HCT116 (cell line): Measurements from ENCODE around the gene SUSD6. TPM values are rescaled to one million over a fixed set of nuclear protein-coding genes. Genes with fewer than 3 reads are reported as not detected.

ENCODE experiments used
- ATAC-seq: fragments of 200-7000 bp; cut with Tn5 transposase; 2 replicates; pipeline ENCODE4 v1.9.1; 2020; ENCODE audit warnings: mild to moderate bottlenecking, moderate library complexity
- BruUV-seq: library from RNA; stranded (reverse); fragments of 400-500 nt; replicated peaks from 2 replicates; lab custom pipeline; 2021; lab: Mats Ljungman, UMichigan
- CTCF ChIA-PET: fragments of 300-600 bp; sonication (Branson Sonifier 250); formaldehyde crosslinking; loops from one replicate; lab custom pipeline; 2021; ENCODE audit warnings: antibody characterized with exemption; lab: Charles Lee
- POLR2A ChIA-PET: fragments of 300-600, 350-600 bp; sonication (Branson Sonifier 250); formaldehyde crosslinking; loops from one replicate; lab custom pipeline; 2021; ENCODE audit warnings: antibody characterized with exemption; lab: Charles Lee
- RAD21 ChIA-PET, 2 experiments: fragments of 300-600 bp; sonication (Branson Sonifier 250); formaldehyde crosslinking; loops; one replicate each; lab custom pipeline; 2023; ENCODE audit warnings: low total read pairs in 2 of 2; ENCODE audit not compliant: uncharacterized antibody in 2 of 2, unreplicated experiment in 2 of 2, low non-redundant PET in 1 of 2; lab: Charles Lee
- DNase-seq: peaks from one replicate; pipeline ENCODE4 v3.0.0-alpha.2; 2010; ENCODE audit warnings: low read depth, low spot score
- H2AFZ ChIP-seq: fragments of 200-600 bp; shearing (Covaris generic), sonication (generic); 2 replicates; pipeline ENCODE4 v1.6.1; 2017; ENCODE audit warnings: low read depth, mixed run types, mixed read lengths, antibody characterized with exemption, low read length; ENCODE audit not compliant: poor library complexity, severe bottlenecking
- H3K27ac ChIP-seq: 2 replicates; pipeline ENCODE4 v1.5.1; 2012; ENCODE audit warnings: low read depth, low read length
- H3K27me3 ChIP-seq: fragments of 200-600 bp; sonication (generic); 2 replicates; pipeline ENCODE4 v1.6.1; 2016; ENCODE audit warnings: mixed run types, low read length, mixed read lengths; ENCODE audit not compliant: insufficient read depth
- H3K36me3 ChIP-seq, 2 experiments: fragments of 200-500 bp in 1 of 2; fragments of 200-600 bp in 1 of 2; sonication (Bioruptor generic) in 1 of 2; sonication (generic) in 1 of 2; 2 replicates each; pipeline versions ENCODE4 v1.5.1 to v1.6.1; 2014 to 2016; ENCODE audit warnings: low read length in 2 of 2, inconsistent platforms in 1 of 2, mixed read lengths in 1 of 2, mixed run types in 1 of 2; ENCODE audit not compliant: insufficient read depth in 2 of 2, control insufficient read depth in 1 of 2
- H3K4me1 ChIP-seq, 2 experiments: fragments of 200-600 bp in 1 of 2; sonication (generic) in 1 of 2; 2 replicates each; pipeline versions ENCODE4 v1.5.1 to v1.6.1; 2012 to 2017; ENCODE audit warnings: low read length in 2 of 2, inconsistent platforms in 1 of 2, mild to moderate bottlenecking in 1 of 2, mixed read lengths in 1 of 2, mixed run types in 1 of 2, moderate library complexity in 1 of 2; ENCODE audit not compliant: insufficient read depth in 2 of 2, control insufficient read depth in 1 of 2
- H3K4me2 ChIP-seq: fragments of 200-600 bp; sonication (generic); 2 replicates; pipeline ENCODE4 v1.6.1; 2017; ENCODE audit warnings: mixed run types, low read length, mixed read lengths
- H3K4me3 ChIP-seq, 2 experiments: fragments of 200-600 bp in 1 of 2; sonication (generic) in 1 of 2; replicated peaks in 1 of 2; 2 replicates each; pipeline ENCODE4 v1.5.1; 2011 to 2016; ENCODE audit warnings: low read length in 2 of 2, control low read depth in 1 of 2, low read depth in 1 of 2, mild to moderate bottlenecking in 1 of 2, mixed read lengths in 1 of 2, mixed run types in 1 of 2
- H3K79me2 ChIP-seq: fragments of 200-600 bp; sonication (generic); 2 replicates; pipeline ENCODE4 v1.6.1; 2017; ENCODE audit warnings: mild to moderate bottlenecking, mixed run types, low read length, moderate library complexity, mixed read lengths; ENCODE audit not compliant: insufficient read depth
- H3K9ac ChIP-seq: fragments of 200-600 bp; sonication (generic); 2 replicates; pipeline ENCODE4 v1.6.1; 2016; ENCODE audit warnings: low read length, mixed read lengths
- H3K9me2 ChIP-seq: fragments of 200-600 bp; sonication (generic), shearing (Covaris generic); 2 replicates; pipeline ENCODE4 v1.6.1; 2017; ENCODE audit warnings: mixed run types, mild to moderate bottlenecking, moderate library complexity; ENCODE audit not compliant: insufficient read depth
- H3K9me3 ChIP-seq, 2 experiments: fragments of 200-500 bp in 1 of 2; fragments of 200-600 bp in 1 of 2; sonication (Bioruptor generic) in 1 of 2; sonication (generic) in 1 of 2; 2 replicates each; pipeline ENCODE4 v1.6.1; 2014 to 2017; ENCODE audit warnings: low read length in 2 of 2, mixed read lengths in 2 of 2, inconsistent platforms in 1 of 2, low read depth in 1 of 2, mild to moderate bottlenecking in 1 of 2, mixed run types in 1 of 2, moderate library complexity in 1 of 2; ENCODE audit not compliant: control insufficient read depth in 1 of 2, insufficient read depth in 1 of 2
- H4K20me1 ChIP-seq: fragments of 200-600 bp; sonication (generic), shearing (Covaris generic); 2 replicates; pipeline ENCODE4 v1.6.1; 2017; ENCODE audit warnings: mixed run types, mild to moderate bottlenecking, moderate library complexity; ENCODE audit not compliant: insufficient read depth
- CBX3 ChIP-seq: IDR thresholded peaks from 2 replicates; pipeline ENCODE4 v1.6.1; 2012; ENCODE audit warnings: low read depth
- CTCF ChIP-seq, 3 experiments: fragments of 200-600 bp in 1 of 3; sonication (generic) in 1 of 3; IDR thresholded peaks in 2 of 3; conservative IDR thresholded peaks in 1 of 3; 2 replicates each; pipeline ENCODE4 v1.5.1; 2012 to 2017; ENCODE audit warnings: low read depth in 2 of 3, low read length in 2 of 3, antibody characterized with exemption in 1 of 3, borderline replicate concordance in 1 of 3, control low read depth in 1 of 3, mild to moderate bottlenecking in 1 of 3, mixed read lengths in 1 of 3, mixed run types in 1 of 3, moderate library complexity in 1 of 3; ENCODE audit not compliant: insufficient read depth in 1 of 3
- ELF1 ChIP-seq: IDR thresholded peaks from 2 replicates; pipeline ENCODE4 v1.6.1; 2012; ENCODE audit warnings: low read depth, borderline replicate concordance
- EZH2phosphoT487 ChIP-seq: fragments of 200-600 bp; IDR thresholded peaks from 2 replicates; pipeline ENCODE4 v1.6.1; 2018; ENCODE audit warnings: antibody characterized with exemption, borderline replicate concordance
- FOSL1 ChIP-seq: IDR thresholded peaks from 2 replicates; pipeline ENCODE4 v1.6.1; 2012; ENCODE audit warnings: low read depth
- JUND ChIP-seq: IDR thresholded peaks from 2 replicates; pipeline ENCODE4 v1.6.1; 2012
- POLR2A ChIP-seq: IDR thresholded peaks from 2 replicates; pipeline ENCODE4 v1.7.0; 2011; ENCODE audit warnings: borderline replicate concordance; ENCODE audit not compliant: insufficient read depth, insufficient read length; ENCODE audit errors: extremely low read depth
- POLR2AphosphoS5 ChIP-seq: IDR thresholded peaks from 2 replicates; pipeline ENCODE4 v1.6.1; 2011; ENCODE audit warnings: mild to moderate bottlenecking, low read depth, low read length, moderate library complexity
- RAD21 ChIP-seq: IDR thresholded peaks from 2 replicates; pipeline ENCODE4 v1.6.1; 2012; ENCODE audit warnings: low read depth, mild to moderate bottlenecking
- SP1 ChIP-seq: IDR thresholded peaks from 2 replicates; pipeline ENCODE4 v1.6.1; 2012; ENCODE audit warnings: low read depth
- SRF ChIP-seq: IDR thresholded peaks from 2 replicates; pipeline ENCODE4 v1.6.1; 2012; ENCODE audit warnings: low read depth
- TCF7L2 ChIP-seq: IDR thresholded peaks from 2 replicates; pipeline ENCODE4 v1.7.0; 2011; ENCODE audit warnings: borderline replicate concordance, inconsistent platforms; ENCODE audit not compliant: insufficient read depth, insufficient read length; ENCODE audit errors: extremely low read depth
- YY1 ChIP-seq: IDR thresholded peaks from 2 replicates; pipeline ENCODE4 v1.6.1; 2011; ENCODE audit warnings: low read length, low read depth, moderate library complexity, mild to moderate bottlenecking; ENCODE audit not compliant: insufficient replicate concordance; ENCODE audit errors: extremely low read depth
- ZBTB33 ChIP-seq: IDR thresholded peaks from 2 replicates; pipeline ENCODE4 v1.6.1; 2011; ENCODE audit warnings: mild to moderate bottlenecking, low read length, moderate library complexity; ENCODE audit not compliant: insufficient replicate concordance; ENCODE audit errors: extremely low read depth
- ZNF274 ChIP-seq: fragments of 200-500 bp; sonication (Bioruptor generic); IDR thresholded peaks from 2 replicates; pipeline ENCODE4 v1.6.1; 2014; ENCODE audit warnings: mild to moderate bottlenecking, low read depth, low read length, inconsistent platforms
- intact Hi-C: fragments of 100-400 bp; cut with micrococcal nuclease; formaldehyde crosslinking; loops from 2 replicates; pipeline ENCODE4 v1.10.0; 2022
- total RNA-seq: library from RNA; stranded (reverse); gene quantifications from one replicate; pipeline ENCODE4 v1.2.1, GENCODE V29; 2021; ENCODE audit not compliant: unreplicated experiment
- TF ChIP-seq, protein P1 (sequence below): IDR thresholded peaks from 2 replicates; pipeline ENCODE4 v1.6.1; 2012; ENCODE audit warnings: low read depth
- TF ChIP-seq, protein P2 (sequence below): IDR thresholded peaks from 2 replicates; pipeline ENCODE4 v1.6.1; 2012

Gene SUSD6
- total RNA-seq, 1 experiment from 2014 or later = 6.4 TPM

DNA sequence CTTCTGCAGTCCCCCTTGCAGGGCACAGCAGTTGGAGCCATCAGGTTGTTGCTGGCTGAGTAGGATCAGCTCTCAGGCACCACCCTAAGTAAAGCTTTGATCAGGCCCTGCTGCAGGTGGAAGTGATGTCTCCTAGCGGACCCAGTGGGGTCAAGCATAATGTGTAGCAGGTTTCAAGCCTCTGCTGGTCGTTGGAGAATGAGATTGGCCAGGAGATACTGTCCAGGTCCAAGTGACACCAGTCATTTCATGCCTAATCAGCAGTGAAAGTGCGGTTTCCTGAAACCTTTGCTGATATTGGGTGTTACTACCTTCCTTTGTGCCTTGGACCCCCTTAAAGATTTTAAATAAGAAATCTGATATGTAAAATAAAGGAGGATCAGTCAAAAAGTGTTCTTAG is 72.6 kb downstream of the SUSD6 start (continued):
- no peak for TF ChIP-seq CBX3

GRCh38 chr14:69684461-69685217 is 73.2 kb downstream of the SUSD6 start:
- ATAC-seq (no peak), DNase-seq (no peak)
- H3K4me3 ChIP-seq = no peak overlapping the region
- no peaks in the 10 kb centered on the region for H3K79me2 ChIP-seq
- H4K20me1 ChIP-seq = no peaks in the 10 kb centered on the region
- H3K4me2 ChIP-seq = no peak overlapping the region
- BruUV-seq = no TSS peak
- no peaks in the 10 kb centered on the region for H3K9me3 ChIP-seq
- RAD21 ChIA-PET = no interaction called here
- no peak overlapping the region for H3K9ac ChIP-seq
- TF ChIP-seq JUND (no peak), POLR2AphosphoS5 (no peak), CBX3 (no peak), POLR2A (no peak), EZH2phosphoT487 (no peak), RAD21 (no peak), TCF7L2 (no peak), ZNF274 (no peak), ZBTB33 (no peak), ELF1 (no peak), SP1 (no peak), FOSL1 (no peak), SRF (no peak), CTCF (IDR thresholded peaks at IDR 0.05 in 2 of 3, conservative IDR thresholded peaks at IDR 0.05 in 1 of 3; ENCODE audit: borderline replicate concordance in 1 of 3, insufficient read depth in 1 of 3, low read depth in 2 of 3, low read length in 2 of 3) (no peak), YY1 (no peak)
- TF ChIP-seq, protein P1, sequence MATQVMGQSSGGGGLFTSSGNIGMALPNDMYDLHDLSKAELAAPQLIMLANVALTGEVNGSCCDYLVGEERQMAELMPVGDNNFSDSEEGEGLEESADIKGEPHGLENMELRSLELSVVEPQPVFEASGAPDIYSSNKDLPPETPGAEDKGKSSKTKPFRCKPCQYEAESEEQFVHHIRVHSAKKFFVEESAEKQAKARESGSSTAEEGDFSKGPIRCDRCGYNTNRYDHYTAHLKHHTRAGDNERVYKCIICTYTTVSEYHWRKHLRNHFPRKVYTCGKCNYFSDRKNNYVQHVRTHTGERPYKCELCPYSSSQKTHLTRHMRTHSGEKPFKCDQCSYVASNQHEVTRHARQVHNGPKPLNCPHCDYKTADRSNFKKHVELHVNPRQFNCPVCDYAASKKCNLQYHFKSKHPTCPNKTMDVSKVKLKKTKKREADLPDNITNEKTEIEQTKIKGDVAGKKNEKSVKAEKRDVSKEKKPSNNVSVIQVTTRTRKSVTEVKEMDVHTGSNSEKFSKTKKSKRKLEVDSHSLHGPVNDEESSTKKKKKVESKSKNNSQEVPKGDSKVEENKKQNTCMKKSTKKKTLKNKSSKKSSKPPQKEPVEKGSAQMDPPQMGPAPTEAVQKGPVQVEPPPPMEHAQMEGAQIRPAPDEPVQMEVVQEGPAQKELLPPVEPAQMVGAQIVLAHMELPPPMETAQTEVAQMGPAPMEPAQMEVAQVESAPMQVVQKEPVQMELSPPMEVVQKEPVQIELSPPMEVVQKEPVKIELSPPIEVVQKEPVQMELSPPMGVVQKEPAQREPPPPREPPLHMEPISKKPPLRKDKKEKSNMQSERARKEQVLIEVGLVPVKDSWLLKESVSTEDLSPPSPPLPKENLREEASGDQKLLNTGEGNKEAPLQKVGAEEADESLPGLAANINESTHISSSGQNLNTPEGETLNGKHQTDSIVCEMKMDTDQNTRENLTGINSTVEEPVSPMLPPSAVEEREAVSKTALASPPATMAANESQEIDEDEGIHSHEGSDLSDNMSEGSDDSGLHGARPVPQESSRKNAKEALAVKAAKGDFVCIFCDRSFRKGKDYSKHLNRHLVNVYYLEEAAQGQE = no peak
- TF ChIP-seq, protein P2, sequence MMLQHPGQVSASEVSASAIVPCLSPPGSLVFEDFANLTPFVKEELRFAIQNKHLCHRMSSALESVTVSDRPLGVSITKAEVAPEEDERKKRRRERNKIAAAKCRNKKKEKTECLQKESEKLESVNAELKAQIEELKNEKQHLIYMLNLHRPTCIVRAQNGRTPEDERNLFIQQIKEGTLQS = no peak
- POLR2A ChIA-PET = no interaction called here
- no peaks in the 10 kb centered on the region for H3K27me3 ChIP-seq
- H3K4me1 ChIP-seq = no peaks in the 10 kb centered on the region; a peak in 1 of 4 replicates
- no peak overlapping the region for H2AFZ ChIP-seq
- no peaks in the 10 kb centered on the region for H3K9me2 ChIP-seq
- H3K27ac ChIP-seq = no peak overlapping the region
- intact Hi-C loops = no loop called here
- no peaks in the 10 kb centered on the region for H3K36me3 ChIP-seq
- CTCF ChIA-PET = no interaction called here
